MCF 10A (cell line): Measurements from ENCODE around the gene MYO9B. TPM values are rescaled to one million over a fixed set of nuclear protein-coding genes. Genes with fewer than 3 reads are reported as not detected.

Source experiments
- BruUV-seq: library from RNA; stranded (reverse); fragments of 400-500 nt; replicated peaks from 2 replicates; lab custom pipeline; 2021; lab: Mats Ljungman, UMichigan
- CTCF ChIA-PET: fragments of 300-600 bp; sonication (Branson Sonifier 250); formaldehyde crosslinking; extraction: SDS; loops from one replicate; lab custom pipeline; 2021; ENCODE audit warnings: antibody characterized with exemption, inconsistent platforms; lab: Yijun Ruan, JAX
- POLR2A ChIA-PET: fragments of 300-600, 350-650 bp; sonication (Branson Sonifier 250); formaldehyde crosslinking; extraction: SDS; loops from one replicate; lab custom pipeline; 2020; ENCODE audit warnings: antibody characterized with exemption, inconsistent platforms; lab: Yijun Ruan, JAX
- DNase-seq: peaks from one replicate; pipeline ENCODE4 v3.0.0-alpha.2; 2018; ENCODE audit not compliant: unreplicated experiment
- H3K27ac Mint-ChIP-seq: one replicate; pipeline ENCODE4 v1.8.0; 2022; ENCODE audit warnings: mild to moderate bottlenecking, low read depth, mixed read lengths; ENCODE audit not compliant: unreplicated experiment
- H3K27me3 Mint-ChIP-seq: one replicate; pipeline ENCODE4 v1.8.0; 2022; ENCODE audit warnings: mixed read lengths; ENCODE audit not compliant: insufficient read depth, unreplicated experiment
- H3K36me3 Mint-ChIP-seq: one replicate; pipeline ENCODE4 v1.8.0; 2022; ENCODE audit warnings: mild to moderate bottlenecking, moderate library complexity, mixed read lengths; ENCODE audit not compliant: insufficient read depth, unreplicated experiment
- H3K4me1 Mint-ChIP-seq: one replicate; pipeline ENCODE4 v1.8.0; 2022; ENCODE audit warnings: mixed read lengths; ENCODE audit not compliant: insufficient read depth, unreplicated experiment
- H3K4me3 Mint-ChIP-seq: one replicate; pipeline ENCODE4 v1.8.0; 2022; ENCODE audit warnings: mild to moderate bottlenecking, moderate library complexity, mixed read lengths; ENCODE audit not compliant: unreplicated experiment
- H3K9me3 Mint-ChIP-seq: one replicate; pipeline ENCODE4 v1.8.0; 2022; ENCODE audit warnings: mixed read lengths; ENCODE audit not compliant: unreplicated experiment
- CTCF ChIP-seq: fragments of 200-600 bp; IDR thresholded peaks from one replicate; pipeline ENCODE4 v1.8.0; 2022; ENCODE audit warnings: antibody characterized with exemption, mild to moderate bottlenecking; ENCODE audit not compliant: unreplicated experiment
- intact Hi-C: fragments of 100-400 bp; cut with micrococcal nuclease; formaldehyde crosslinking; loops from 2 replicates; pipeline ENCODE4 v1.14.1; 2022
- total RNA-seq: library from RNA; stranded (reverse); gene quantifications from 2 replicates; pipeline ENCODE4 v1.2.3, GENCODE V29; 2022

The MYO9B gene
- total RNA-seq, 1 experiment from 2014 or later: 43.5 TPM

GRCh38 chr19:17213334-17213733 lies 137.8 kb downstream of the MYO9B start:
- Mint-ChIP-seq H3K36me3 (peaks cover 45% of the 10 kb centered on the region), H3K9me3 (no peaks in the 10 kb centered on the region), H3K4me3 (no peak overlapping the region), H3K27me3 (no peaks in the 10 kb centered on the region), H3K27ac (no peak overlapping the region), H3K4me1 (peaks cover 4% of the 10 kb centered on the region)
- intact Hi-C loops: no loop called here
- no peak for TF ChIP-seq CTCF
- CTCF ChIA-PET: no interaction called here
- POLR2A ChIA-PET: interaction anchor here (0.6 kb wide), 1 partner anchor 105 kb away, joined by 3 read pairs; no protein-coding TSS in a partner anchor
- BruUV-seq: no TSS peak
- DNase-seq: no peak

GRCh38 chr19:17214508-17215126 lies 139.0 kb downstream of the MYO9B start:
- BruUV-seq: TSS peak; percentile 91
- intact Hi-C loops: no loop called here
- DNase-seq: no peak

GRCh38 chr19:17215127-17215971 lies 139.8 kb downstream of the MYO9B start, which contains the start of gene USE1:
Gene USE1 (plus strand): TSS chr19:17215357. CDS start chr19:17215406, 49 bp downstream.
- peak within 1 kb of the TSS; percentile 80 for H3K4me3 Mint-ChIP-seq
- TF ChIP-seq CTCF: no peak
- intact Hi-C loops: no loop called here
- H3K9me3 Mint-ChIP-seq: no peaks in the 10 kb centered on the region
- H3K27me3 Mint-ChIP-seq: no peaks in the 10 kb centered on the region
- CTCF ChIA-PET: interaction anchor here (0.5 to 1.1 kb wide), 7 partner anchors 11 to 1107 kb away, joined by 3 to 4 read pairs (median 3); partner anchors contain the start of genes HAUS8, MYO9B and OCEL1
- H3K36me3 Mint-ChIP-seq: peaks cover 50% of the 10 kb centered on the region
- H3K4me1 Mint-ChIP-seq: no peaks in the 10 kb centered on the region
- POLR2A ChIA-PET: interaction anchor here (0.6 to 2.7 kb wide), 20 partner anchors 8 to 1835 kb away, joined by 3 to 36 read pairs (median 4); partner anchors contain the start of genes AKAP8, BABAM1, DDA1 and MRPL34
- BruUV-seq: no TSS peak
- DNase-seq: peak; percentile 95
- H3K27ac Mint-ChIP-seq: peak within 1 kb of the TSS; percentile 98

More at GRCh38 chr19:17214508-17215126, 139.0 kb downstream of the MYO9B start:
- POLR2A ChIA-PET: interaction anchor here (0.5 to 2.7 kb wide), 16 partner anchors 11 to 1835 kb away, joined by 3 to 36 read pairs (median 4); partner anchors contain the start of genes AKAP8, BABAM1, DDA1 and MYO9B
- H3K9me3 Mint-ChIP-seq: no peaks in the 10 kb centered on the region
- no peaks in the 10 kb centered on the region for H3K27me3 Mint-ChIP-seq
- CTCF ChIA-PET: interaction anchor here (0.5 to 1.1 kb wide), 5 partner anchors 12 to 163 kb away, joined by 3 to 4 read pairs (median 3); partner anchors contain the start of gene OCEL1
- H3K4me1 Mint-ChIP-seq: no peaks in the 10 kb centered on the region
- H3K4me3 Mint-ChIP-seq: peak overlapping the region; percentile 80
- peaks cover 47% of the 10 kb centered on the region for H3K36me3 Mint-ChIP-seq
- H3K27ac Mint-ChIP-seq: peak overlapping the region; percentile 98
- TF ChIP-seq CTCF: no peak
